Uterus (tissue), 4 donors: ENCODE data around the gene CHST11. TPM values are rescaled to one million over a fixed set of nuclear protein-coding genes. Genes with fewer than 3 reads are reported as not detected.

Experiments used
- DNase-seq, 2 donors: peaks; one replicate each; pipeline ENCODE4 v3.0.0-alpha.2; 2019 to 2020
- H3K27ac ChIP-seq, 2 donors: fragments of 200-600 bp; sonication (generic); 1 replicate in 1 of 2; 2 replicates in 1 of 2; pipeline ENCODE4 v1.5.1; 2016 to 2018
- H3K27me3 ChIP-seq, 2 donors: fragments of 200-600 bp; sonication (generic); one replicate each; pipeline ENCODE4 v1.5.1; 2018 to 2019; ENCODE audit warnings: control low read depth in 1 of 2
- H3K36me3 ChIP-seq, 2 donors: fragments of 200-600 bp; sonication (generic); one replicate each; pipeline ENCODE4 v1.5.1; 2019; ENCODE audit warnings: control low read depth in 1 of 2
- H3K4me1 ChIP-seq, 2 donors: fragments of 200-600 bp; sonication (generic); one replicate each; pipeline ENCODE4 v1.5.1; 2018 to 2019; ENCODE audit warnings: control low read depth in 1 of 2
- H3K4me3 ChIP-seq, 2 donors: fragments of 200-600 bp; sonication (generic); 1 replicate in 1 of 2; 2 replicates in 1 of 2; pipeline ENCODE4 v1.5.1; 2018 to 2019; ENCODE audit warnings: mild to moderate bottlenecking in 1 of 2
- H3K9me3 ChIP-seq, 2 donors: fragments of 200-600 bp; sonication (generic); one replicate each; pipeline ENCODE4 v1.5.1; 2019; ENCODE audit warnings: control low read depth in 1 of 2
- POLR2A ChIP-seq, 2 donors: fragments of 450-650 bp; IDR thresholded peaks; one replicate each; pipeline ENCODE4 v1.6.1; 2016; ENCODE audit warnings: antibody characterized with exemption in 2 of 2, mild to moderate bottlenecking in 1 of 2, moderate library complexity in 1 of 2
- intact Hi-C: fragments of 100-400 bp; cut with DNase I; formaldehyde crosslinking; loops from one replicate; pipeline ENCODE4 v1.15.1; 2023; ENCODE audit warnings: low total_unique reads
- total RNA-seq, 4 donors: library from RNA; depleted of rRNA in 3 of 4; stranded (reverse); fragments of >200 nt in 3 of 4; gene quantifications; one replicate each; pipeline versions ENCODE4 v1.1.0 to v1.2.4, GENCODE V29; 2014 to 2023
- TF ChIP-seq, protein P1 (sequence below), 4 experiments: fragments of 200-600 bp in 2 of 4; fragments of 450-650 bp in 2 of 4; sonication (generic) in 2 of 4; IDR thresholded peaks; one replicate each; pipeline ENCODE4 v1.5.1; 2016 to 2019; ENCODE audit warnings: antibody characterized with exemption in 4 of 4, mild to moderate bottlenecking in 2 of 4, moderate library complexity in 1 of 4
- donor health status: DM: yes; HTN: yes; CAD: no.

CHST11 gene
- total RNA-seq, 4 donors from 2014 or later: 21.0 to 82.1 (median 58.7) TPM

DNA sequence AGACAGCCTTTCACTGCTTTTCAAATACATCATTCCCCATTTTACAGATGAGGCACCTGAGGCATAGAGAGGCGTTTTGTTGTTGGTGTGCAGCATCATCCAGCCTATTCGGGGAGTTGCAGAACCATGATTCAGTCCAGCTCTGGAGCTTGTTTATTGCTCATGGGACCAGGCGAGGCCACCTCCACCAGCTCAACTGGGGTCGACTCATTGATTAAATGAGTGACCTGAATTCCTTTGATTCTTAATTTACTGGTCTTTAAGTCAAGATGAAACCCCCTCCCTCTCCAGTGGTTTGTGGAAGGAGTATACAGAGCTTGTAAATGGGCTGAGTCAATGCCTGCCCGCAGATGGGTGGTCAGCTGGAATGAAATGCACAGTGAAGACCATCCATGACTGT, 161.9 kb downstream of the CHST11 start:
- TF ChIP-seq, protein P1, sequence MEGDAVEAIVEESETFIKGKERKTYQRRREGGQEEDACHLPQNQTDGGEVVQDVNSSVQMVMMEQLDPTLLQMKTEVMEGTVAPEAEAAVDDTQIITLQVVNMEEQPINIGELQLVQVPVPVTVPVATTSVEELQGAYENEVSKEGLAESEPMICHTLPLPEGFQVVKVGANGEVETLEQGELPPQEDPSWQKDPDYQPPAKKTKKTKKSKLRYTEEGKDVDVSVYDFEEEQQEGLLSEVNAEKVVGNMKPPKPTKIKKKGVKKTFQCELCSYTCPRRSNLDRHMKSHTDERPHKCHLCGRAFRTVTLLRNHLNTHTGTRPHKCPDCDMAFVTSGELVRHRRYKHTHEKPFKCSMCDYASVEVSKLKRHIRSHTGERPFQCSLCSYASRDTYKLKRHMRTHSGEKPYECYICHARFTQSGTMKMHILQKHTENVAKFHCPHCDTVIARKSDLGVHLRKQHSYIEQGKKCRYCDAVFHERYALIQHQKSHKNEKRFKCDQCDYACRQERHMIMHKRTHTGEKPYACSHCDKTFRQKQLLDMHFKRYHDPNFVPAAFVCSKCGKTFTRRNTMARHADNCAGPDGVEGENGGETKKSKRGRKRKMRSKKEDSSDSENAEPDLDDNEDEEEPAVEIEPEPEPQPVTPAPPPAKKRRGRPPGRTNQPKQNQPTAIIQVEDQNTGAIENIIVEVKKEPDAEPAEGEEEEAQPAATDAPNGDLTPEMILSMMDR (IDR thresholded peaks at IDR 0.05): no peak
- no peak for TF ChIP-seq POLR2A (IDR thresholded peaks at IDR 0.05)
- no peaks in the 10 kb centered on the region for H3K4me1 ChIP-seq
- H3K27me3 ChIP-seq: no peaks in the 10 kb centered on the region
- H3K9me3 ChIP-seq: no peaks in the 10 kb centered on the region
- H3K36me3 ChIP-seq: no peaks in the 10 kb centered on the region
- H3K27ac ChIP-seq: no peak overlapping the region
- no peak for DNase-seq
- intact Hi-C loops: no loop called here
- no peak overlapping the region for H3K4me3 ChIP-seq

DNA sequence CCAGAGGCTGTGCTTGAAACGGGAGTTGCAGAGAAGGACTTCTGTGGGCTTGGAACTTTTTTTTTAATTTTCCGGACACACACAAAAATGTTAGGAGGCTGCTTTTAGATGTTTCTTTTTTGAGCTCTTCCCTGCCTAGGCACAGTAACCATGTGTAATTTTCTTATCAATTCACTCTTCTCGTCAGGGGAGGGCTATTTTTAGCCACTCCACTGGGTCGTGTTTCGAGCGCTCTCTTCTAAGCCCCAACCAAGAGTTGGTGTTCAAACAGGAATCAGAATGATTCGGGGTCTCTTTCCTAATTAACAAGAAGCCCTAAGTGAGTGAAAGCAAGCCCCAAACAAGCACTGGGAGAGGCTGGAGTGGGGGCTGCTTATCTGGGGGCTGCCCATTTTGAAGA, 162.6 kb downstream of the CHST11 start:
- H3K9me3 ChIP-seq: no peaks in the 10 kb centered on the region
- no peaks in the 10 kb centered on the region for H3K27me3 ChIP-seq
- no peak overlapping the region for H3K4me3 ChIP-seq
- no peaks in the 10 kb centered on the region for H3K4me1 ChIP-seq
- intact Hi-C loops: no loop called here
- no peaks in the 10 kb centered on the region for H3K36me3 ChIP-seq
- TF ChIP-seq, protein P1 (IDR thresholded peaks at IDR 0.05): no peak
- TF ChIP-seq POLR2A (IDR thresholded peaks at IDR 0.05): no peak
- no peak for DNase-seq
- H3K27ac ChIP-seq: no peak overlapping the region

DNA sequence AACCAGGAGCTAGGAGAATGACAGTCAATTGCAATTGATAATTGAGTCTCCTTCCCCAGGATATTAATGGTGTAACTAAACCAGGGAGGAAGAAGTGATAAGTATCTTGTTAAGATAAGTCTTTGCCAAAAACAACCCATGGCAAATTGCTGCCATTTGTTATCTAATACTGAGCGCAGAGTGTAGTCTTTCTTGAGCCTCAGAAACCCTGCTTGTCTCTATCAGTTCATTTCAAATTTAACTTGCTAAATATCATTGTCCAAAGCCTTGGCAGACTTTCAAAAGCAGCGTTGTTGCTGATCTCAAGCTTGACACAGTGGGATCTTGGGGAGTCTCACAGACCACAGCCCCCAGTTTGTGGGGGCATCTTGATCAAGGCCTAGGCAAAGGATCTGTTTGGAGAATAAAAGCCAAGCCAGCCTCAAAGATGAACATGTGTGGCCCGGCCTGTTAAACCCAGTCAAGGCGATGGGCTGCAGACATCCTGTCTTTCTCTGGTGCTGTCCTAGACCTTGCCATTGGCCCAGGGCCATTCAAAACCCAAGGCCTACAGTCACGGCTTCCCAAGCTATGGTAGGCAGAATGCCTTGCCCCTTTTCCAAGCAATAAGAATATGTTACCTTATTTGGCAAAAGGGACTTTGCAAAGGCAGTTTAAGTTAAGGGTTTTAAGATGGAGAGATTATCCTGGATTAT, 164.2 kb downstream of the CHST11 start:
- no peak overlapping the region for H3K4me3 ChIP-seq
- no peak overlapping the region for H3K27ac ChIP-seq
- no peaks in the 10 kb centered on the region for H3K36me3 ChIP-seq
- no peak for DNase-seq
- H3K4me1 ChIP-seq: no peaks in the 10 kb centered on the region
- intact Hi-C loops: no loop called here
- no peaks in the 10 kb centered on the region for H3K27me3 ChIP-seq
- TF ChIP-seq, protein P1 (IDR thresholded peaks at IDR 0.05): no peak
- TF ChIP-seq POLR2A (IDR thresholded peaks at IDR 0.05): no peak
- no peaks in the 10 kb centered on the region for H3K9me3 ChIP-seq

DNA sequence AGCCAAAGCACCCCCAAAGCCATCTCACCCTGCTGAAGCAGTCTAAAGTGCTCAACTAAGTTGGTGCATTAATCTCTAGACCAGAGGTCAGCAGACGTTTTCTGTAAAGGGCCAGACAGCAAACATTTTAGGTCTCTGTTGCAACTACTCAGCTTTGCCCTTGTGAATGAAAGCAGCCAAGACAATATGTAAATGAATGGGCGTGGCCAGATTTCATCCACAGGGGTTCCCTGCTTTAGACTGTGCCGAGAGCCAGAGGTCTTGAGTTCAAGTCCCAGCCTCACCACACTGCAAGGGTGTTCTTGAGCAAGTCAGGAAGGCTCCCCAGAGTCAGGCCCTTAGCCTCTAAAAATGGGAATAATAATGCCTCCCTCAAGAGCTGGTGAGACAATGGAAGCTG, 166.2 kb downstream of the CHST11 start:
- intact Hi-C loops: no loop called here
- Histone ChIP-seq H3K9me3 (no peaks in the 10 kb centered on the region), H3K27ac (no peak overlapping the region), H3K4me3 (no peak overlapping the region), H3K4me1 (no peaks in the 10 kb centered on the region), H3K36me3 (no peaks in the 10 kb centered on the region), H3K27me3 (no peaks in the 10 kb centered on the region)
- no peak for DNase-seq
- no peak for TF ChIP-seq POLR2A (IDR thresholded peaks at IDR 0.05)
- TF ChIP-seq, protein P1 (IDR thresholded peaks at IDR 0.05): no peak

DNA sequence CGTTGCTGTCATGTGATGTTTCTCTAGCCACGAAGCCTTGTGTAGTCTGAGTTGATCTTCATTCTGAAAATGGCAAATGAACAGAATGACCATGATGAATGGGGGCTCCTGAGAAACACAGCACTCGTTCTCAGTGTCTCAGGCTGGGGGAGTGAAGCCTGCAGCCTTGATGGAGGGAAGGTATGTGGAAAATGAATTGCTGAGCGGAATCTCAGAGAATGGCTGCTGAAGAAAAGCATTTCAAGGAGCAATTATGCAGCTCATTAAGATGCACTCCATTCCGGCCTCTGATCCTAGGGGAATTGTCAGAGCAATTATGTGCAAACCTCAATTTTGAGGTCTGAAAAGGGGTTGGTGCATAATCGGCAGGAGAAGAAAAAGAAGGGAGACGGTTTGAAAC, 167.1 kb downstream of the CHST11 start:
- DNase-seq: no peak
- Histone ChIP-seq H3K4me3 (no peak overlapping the region), H3K4me1 (no peaks in the 10 kb centered on the region), H3K36me3 (no peaks in the 10 kb centered on the region), H3K27ac (no peak overlapping the region), H3K27me3 (no peaks in the 10 kb centered on the region), H3K9me3 (no peaks in the 10 kb centered on the region)
- intact Hi-C loops: no loop called here
- TF ChIP-seq, protein P1 (IDR thresholded peaks at IDR 0.05): no peak
